ENCODE measurements around the gene MYOF.

- TF ChIP-seq CTCF (IDR thresholded peaks at IDR 0.05) (no peak), POLR2A (IDR thresholded peaks at IDR 0.05) (no peak), EP300 (IDR thresholded peaks at IDR 0.05) (no peak)
These were observed 5.4 kb downstream of the MYOF start for GRCh38 chr10:93476756-93477155.
